Epithelial cell of esophagus (primary cell): ENCODE data around the gene PPM1M.

ENCODE experiments used
- DNase-seq: peaks from one replicate; pipeline ENCODE4 v3.0.0; 2010; ENCODE audit warnings: low read depth
- H3K4me3 ChIP-seq: 2 replicates; pipeline ENCODE4 v1.5.1; 2011; ENCODE audit warnings: mild to moderate bottlenecking, low read length, control low read depth
- CTCF ChIP-seq: IDR thresholded peaks from 2 replicates; pipeline ENCODE4 v1.5.1; 2011; ENCODE audit warnings: low read depth, mild to moderate bottlenecking, low read length, control low read depth, inconsistent platforms; ENCODE audit not compliant: insufficient read depth; ENCODE audit errors: missing control alignments

Gene PPM1M

GRCh38 chr3:52299247-52299878 is 53.8 kb downstream of the PPM1M start:
- no peak for DNase-seq
- H3K4me3 ChIP-seq = no peak overlapping the region
- no peak for TF ChIP-seq CTCF
